Non-pigmented ciliary epithelial cell (primary cell): ENCODE data around the gene IGFBP6.

ENCODE experiments used
- DNase-seq: peaks from one replicate; pipeline ENCODE4 v3.0.0-alpha.2; 2010; ENCODE audit warnings: low read depth

IGFBP6 gene

DNA sequence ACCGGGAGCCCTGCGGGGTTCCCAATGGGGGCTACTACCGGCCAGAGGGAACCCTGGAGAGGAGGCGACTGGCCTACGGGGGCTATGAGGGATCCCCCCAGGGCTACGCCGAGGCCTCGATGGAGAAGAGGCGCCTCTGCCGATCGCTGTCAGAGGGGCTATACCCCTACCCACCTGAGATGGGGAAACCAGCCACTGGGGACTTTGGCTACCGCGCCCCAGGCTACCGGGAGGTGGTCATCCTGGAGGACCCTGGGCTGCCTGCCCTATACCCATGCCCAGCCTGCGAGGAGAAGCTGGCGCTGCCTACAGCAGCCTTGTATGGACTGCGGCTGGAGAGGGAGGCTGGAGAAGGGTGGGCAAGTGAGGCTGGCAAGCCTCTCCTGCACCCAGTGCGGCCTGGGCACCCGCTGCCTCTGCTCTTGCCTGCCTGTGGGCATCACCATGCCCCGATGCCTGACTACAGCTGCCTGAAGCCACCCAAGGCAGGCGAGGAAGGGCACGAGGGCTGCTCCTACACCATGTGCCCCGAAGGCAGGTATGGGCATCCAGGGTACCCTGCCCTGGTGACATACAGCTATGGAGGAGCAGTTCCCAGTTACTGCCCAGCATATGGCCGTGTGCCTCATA, 37.9 kb upstream of the IGFBP6 start:
- no peak for DNase-seq

DNA sequence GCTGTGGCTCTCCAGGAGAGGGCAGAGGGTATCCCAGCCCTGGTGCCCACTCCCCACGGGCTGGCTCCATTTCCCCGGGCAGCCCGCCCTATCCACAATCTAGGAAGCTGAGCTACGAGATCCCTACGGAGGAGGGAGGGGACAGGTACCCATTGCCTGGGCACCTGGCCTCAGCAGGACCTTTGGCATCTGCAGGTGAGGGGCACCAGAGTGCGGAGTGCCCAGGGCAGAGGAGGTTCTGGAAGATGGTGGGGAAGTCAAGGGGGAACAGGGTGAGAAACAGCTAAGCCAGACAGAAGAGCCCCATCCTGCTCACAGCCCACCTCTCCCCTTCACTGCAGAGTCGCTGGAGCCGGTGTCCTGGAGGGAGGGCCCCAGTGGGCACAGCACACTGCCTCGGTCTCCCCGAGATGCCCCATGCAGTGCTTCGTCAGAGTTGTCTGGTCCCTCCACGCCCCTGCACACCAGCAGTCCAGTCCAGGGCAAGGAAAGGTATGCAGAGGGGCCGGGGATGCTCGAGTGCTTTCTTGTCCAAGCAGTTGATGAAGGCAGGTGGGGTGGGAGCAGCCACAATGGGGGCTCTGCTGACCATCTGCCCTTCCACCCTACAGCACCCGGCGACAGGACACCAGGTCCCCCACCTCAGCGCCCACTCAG, 37.3 kb upstream of the IGFBP6 start:
- no peak for DNase-seq

DNA sequence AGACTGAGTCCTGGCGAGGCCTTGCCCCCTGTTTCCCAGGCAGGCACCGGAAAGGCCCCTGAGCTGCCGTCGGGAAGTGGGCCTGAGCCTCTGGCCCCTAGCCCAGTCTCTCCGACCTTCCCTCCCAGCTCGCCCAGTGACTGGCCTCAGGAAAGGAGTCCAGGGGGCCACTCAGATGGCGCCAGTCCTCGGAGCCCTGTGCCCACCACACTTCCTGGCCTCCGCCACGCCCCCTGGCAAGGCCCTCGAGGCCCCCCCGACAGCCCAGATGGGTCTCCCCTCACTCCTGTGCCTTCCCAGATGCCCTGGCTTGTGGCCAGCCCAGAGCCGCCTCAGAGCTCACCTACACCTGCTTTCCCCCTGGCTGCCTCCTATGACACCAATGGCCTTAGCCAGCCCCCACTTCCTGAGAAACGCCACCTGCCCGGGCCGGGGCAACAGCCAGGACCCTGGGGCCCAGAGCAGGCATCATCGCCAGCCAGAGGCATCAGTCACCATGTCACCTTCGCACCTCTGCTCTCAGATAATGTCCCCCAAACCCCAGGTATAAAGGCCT, 36.7 kb upstream of the IGFBP6 start:
- no peak for DNase-seq

DNA sequence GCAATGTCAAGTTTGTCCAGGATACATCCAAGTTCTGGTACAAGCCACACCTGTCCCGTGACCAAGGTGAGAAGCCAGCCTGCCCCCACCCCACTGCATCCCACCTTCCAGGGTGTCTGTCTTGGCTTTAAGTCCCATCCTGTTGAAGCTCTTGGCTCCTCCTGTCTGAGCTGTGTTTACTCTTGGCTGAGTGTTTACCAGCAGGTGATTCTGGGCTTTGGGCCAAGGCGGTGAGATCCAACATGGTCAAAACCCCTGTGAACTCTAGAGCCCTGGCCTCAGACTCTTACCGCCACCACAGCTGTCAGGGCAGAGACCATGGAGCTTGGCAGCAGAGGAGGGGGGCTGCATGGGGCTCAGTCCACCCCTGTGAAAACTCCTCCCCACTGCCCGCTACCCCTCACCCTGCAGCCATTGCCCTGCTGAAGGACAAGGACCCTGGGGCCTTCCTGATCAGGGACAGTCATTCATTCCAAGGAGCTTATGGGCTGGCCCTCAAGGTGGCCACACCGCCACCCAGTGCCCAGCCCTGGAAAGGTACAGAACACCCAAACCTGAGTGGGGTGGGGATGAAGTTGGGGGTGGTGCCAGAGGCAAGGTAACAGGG, 36.0 kb upstream of the IGFBP6 start:
- no peak for DNase-seq

DNA sequence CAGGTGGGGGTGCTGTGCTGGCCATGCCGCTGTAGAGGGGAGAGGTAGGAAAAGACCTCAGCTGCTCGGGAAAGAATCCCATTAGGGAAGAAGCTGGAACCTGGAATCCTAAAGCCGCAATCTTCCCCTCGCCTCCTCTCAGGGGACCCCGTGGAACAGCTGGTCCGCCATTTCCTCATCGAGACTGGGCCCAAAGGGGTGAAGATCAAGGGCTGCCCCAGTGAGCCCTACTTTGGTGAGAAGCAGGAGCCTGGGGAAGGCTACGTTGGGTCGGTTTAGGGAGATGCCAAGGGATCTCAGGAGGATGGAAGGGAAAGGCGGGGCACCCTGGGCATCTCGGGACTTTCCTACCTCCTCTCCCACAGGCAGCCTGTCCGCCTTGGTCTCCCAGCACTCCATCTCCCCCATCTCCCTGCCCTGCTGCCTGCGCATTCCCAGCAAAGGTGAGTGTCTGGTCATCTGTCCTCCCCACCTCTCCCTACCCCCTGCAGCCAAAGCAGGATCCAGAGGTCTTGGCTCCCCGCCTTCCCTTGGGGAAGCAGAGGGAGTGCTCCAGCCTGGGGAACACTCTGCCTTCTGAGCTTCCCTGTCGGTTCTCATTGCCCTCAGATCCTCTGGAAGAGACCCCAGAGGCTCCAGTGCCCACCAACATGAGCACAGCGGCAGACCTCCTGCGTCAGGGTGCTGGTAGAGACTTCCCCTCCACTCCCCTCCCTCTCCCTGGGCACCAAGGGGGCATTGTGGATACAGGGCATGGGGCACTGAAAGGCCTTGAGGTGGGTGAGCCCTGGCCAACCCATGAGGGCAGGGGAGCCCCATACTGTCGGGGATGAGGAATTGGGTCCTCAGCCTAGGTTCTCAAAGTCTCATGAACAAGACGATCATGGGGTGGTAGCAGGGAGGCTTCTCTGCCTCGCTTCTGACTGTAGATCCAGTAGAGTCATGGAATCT, 35.2 kb upstream of the IGFBP6 start:
- no peak for DNase-seq

DNA sequence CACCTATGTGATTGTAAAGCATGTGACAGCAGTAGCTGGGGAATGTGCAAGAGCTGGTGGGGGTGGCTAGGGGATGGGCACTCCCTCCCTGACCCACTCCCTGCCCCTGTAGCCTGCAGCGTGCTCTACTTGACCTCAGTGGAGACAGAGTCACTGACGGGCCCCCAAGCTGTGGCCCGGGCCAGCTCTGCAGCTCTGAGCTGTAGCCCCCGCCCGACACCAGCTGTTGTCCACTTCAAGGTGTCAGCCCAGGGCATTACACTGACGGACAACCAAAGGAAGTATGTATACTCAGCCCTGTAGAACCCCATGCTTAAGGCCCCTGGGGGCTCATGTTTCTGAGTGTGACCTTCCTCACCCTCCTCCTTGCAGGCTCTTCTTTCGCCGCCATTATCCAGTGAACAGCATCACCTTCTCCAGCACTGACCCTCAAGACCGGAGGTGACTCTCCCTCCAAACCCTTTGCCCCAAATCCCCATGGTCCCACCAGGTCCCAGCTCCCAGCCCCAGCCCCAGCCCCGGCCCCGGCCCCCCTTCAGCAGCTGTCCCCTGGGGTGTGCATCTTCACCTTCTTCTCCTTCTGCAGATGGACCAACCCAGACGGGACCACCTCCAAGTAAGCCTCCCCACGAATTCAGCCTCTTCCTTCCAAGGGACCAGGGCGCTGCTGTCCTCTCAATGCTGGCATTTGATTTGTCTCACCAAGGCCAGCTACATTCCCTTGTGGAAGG, 34.3 kb upstream of the IGFBP6 start:
- no peak for DNase-seq

DNA sequence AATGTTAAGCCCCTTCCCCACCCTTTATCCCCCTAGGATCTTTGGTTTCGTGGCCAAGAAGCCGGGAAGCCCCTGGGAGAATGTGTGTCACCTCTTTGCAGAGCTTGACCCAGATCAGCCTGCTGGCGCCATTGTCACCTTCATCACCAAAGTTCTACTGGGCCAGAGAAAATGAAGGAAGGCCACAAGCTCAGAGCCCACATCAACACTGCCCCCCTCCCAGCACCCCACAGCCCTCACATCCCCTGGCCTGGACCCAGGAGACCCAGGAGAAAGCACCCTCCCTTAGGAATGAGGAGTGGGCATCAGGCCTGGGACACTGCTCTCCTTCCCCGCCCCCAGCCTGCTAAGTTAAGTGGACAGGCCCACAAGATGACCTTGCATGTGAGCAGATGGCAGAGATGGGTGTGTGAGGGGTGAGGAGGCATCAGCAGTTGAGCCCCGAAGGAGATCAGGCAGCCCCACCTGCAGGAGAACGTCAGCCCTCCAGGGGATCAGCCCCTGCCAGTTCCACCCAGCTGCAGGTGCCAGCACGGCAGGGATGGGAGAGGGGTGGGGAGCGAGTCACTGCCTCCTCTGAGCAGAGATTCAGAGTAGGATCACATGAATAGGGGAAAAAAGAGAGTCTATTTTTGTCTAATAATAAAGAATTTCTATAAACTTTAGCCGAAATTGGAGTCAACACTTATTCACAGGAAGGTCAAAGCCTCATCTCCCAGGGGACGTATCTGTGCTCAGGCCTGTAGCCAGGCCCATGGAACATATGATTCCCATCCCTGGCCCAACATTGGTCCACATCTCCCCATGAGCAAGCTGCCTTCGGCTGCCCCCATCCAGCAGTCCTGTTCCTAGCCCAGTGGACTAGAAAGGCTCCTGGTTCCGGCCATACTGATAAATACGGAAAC, 33.5 kb upstream of the IGFBP6 start:
- DNase-seq, result no peak

DNA sequence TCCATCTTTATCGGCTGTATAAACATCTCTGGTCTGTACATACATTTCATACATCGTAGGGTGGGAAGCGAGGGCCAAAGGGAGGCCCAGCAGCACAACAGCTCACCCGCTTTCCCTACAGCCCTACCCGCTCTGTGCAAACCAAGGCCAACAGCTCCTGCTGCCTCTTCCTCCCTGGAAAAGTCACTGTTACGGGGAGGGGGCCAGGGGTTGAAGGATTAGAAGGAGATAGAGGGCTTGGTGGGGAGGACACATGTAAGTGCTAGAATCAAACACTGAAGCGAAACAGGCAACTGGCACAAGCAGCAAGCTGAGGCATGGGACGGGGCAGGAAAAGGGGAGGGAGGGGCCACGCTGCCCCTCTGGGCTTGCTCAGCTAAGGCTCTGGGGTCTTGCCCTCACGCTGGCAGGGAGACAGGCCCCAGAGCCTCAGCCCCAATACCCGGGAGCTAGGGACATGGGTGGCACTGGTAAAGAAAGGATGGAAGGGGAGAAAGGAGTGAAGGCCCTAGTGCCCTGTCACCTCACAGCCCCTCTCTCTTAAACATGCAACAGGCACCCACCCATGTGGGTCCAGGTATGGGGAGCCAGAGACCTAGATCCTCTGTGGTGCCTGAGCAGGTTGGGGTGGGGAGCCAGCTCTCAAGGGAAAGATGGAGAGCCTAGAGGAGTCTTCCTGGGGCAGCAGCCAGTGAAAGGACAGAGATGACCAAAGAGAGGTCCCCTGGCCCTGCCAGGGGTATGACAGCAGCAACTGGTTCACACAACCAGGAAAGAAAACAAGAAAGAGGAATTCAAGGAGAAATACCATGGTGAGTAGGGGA, 32.6 kb upstream of the IGFBP6 start:
- no peak for DNase-seq

DNA sequence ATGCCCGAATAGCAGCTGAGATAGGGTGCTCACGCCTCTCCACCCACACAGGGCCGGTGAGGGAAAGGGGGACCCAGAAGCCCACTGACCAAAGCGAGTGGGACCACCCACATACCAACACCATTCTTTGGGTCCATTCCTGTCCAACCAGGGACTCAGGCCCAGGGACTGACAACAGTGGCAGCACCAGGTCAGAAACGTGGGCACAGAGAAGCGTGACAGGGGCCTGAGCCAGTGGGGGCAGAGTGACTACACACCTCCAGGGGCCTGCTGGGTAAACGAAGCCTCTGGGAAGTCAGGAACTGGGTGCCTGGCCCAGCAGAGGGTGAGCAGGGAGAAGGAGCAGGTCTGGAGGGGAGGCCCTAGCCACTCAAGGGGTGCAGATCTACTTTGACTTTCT, 32.0 kb upstream of the IGFBP6 start:
- DNase-seq, result no peak

DNA sequence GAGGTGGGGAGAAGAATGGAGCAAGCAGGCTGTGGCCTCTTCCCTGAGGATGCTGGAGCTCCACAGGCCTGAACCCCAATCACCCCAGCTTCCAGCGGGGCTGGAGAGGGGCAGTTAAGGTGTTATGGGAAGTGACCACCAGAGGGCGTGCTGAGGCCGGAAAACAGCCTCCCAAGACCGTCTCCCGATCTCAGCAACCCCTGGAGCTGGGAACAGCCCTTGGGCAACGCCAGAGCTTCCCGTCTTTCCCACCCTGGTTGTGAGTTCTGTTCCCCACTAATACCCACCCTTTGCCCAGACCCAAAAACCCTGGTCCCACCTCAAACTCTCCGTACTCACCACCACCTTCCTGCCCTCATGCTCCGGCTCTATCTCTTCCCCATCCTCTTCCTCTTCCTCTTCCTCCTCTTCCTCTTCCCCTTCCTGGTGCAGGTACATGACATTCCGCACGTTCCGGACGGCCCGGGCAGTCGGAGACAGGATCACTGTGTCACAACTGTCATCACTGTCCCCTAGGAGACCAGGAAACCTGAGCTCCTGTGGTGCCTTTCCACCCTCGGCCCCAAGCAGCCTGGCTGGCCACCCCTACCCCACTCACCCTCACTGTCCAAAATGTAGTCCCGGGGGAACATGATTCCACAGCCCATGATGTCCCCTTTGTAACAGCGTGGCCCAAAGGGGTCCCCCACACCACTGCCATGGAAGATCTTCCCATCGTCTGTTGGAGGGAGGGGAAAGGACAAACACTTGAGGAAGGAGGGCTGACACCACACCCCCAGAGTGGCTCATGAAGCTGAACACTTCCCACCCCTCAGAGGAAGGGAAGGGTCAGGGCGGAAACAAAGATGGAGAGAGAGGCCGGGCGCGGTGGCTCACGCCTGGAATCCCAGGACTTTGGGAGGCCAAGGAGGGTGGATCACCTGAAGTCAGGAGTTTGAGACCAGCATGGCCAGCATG, 31.2 kb upstream of the IGFBP6 start:
- no peak for DNase-seq

DNA sequence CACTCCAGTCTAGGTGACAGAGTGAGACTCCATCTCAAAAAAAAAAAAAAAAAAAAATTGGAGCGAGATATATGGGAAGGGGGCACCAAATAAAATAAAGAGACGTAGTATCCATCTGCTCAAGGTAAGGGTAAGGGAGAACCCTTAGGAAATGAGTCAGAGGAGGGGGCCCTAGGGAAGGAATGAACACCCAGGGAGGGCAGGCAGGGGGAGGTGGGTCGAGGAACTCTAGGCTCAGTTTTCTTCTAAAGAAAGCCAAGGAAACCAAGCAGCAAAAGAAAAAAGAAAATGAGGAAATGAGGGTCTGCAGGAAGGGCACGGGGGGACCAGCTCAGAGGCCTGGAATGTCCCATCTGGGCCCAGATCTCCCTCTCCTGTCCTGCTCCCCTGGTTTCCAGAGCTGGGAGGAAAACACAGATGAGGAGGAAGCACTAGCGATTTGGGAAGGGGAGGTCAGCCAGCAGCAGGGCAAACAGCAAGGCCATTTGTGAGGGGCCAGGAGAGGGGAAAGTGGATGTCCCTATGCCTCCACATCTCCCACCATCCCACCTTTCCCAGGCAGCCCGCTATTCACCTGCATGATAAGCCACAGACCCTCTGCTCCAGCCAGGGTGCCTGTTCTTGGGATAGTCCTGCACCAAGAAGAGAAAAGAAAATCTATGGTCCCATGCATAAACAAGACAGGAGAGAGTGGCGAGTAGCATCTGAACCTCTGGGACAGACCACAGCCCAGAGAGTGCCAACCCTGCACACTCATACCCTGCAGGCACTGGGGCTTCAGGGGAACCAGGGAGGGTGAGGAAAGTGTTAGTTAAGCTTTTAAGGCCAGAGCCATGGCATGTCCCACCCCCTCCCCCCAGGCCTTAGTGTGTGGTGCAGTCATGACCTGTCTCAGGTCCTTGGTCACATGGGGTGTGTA, 30.1 kb upstream of the IGFBP6 start:
- DNase-seq, result no peak

DNA sequence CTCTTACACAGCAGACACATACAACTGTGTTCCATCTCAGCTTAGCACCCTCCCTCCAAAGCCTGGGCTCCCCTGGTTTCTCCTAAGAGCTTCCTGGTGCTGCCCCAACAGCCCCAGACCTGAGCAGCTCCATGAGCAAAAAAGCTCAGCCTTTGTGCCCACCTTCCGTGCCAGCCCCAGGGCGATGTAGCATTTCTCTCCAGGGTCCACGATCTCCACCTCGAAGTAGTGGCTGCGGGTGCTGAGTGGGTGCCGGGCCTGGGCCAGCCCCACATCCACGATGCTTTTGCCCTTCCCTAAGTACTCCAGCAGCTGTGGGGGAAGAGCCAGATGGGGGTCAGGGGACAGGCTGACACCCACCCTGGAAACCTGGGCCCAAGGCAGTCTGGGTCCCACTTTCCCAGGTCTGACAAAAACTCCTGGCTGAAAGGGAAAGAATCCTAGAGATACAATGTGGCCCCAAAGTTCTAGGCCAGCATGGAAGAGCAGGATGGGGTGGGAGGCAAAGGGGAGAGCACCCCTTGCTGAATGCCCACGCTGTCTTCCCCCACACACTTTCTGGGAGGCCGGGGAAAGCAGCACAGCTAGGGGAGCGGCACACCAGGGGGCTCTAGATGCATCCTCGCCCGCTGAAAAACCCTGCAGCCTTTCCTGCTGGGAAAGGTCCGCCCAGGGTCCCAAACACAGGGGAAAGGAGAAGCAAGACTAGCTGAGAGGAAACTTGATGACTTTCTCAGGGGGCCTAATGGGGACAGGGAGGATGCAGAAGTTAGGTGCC, 29.3 kb upstream of the IGFBP6 start:
- no peak for DNase-seq

DNA sequence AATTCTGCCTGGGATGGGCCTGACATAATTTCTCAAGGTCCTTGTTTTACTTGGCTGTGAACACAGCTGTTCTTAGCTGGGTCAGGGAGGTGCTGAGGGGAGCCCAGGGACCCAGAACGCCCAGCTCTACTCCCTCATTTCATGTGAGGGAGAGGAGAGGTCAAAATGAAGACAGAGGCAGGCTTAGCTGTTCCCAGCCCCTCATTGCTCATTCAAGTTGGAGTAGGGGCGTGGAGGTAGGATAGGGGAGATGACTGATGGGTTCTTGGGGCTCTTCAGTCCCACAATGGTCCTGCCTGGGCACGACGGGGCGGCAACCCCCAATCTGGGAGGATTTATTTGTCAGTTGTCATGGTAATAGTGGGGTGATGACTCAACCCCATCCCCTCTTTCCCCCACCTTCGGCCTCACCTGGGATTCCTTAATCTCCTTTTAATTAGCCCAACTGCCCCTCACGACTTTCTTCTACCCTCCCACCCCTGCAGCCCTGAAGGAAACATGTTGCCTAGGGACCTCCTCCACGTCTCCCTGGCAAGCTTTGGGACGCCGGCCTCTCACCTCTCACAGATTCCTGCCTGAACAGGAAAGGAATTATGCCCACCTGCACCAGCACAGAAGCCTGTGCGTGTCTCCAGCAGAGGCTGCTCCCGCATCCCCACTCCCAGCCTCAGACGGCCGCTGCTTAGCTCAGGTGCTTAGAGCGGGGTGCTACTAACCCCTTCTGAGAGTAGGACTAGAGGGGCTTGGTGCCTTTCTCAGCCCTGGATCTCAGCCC, 28.5 kb upstream of the IGFBP6 start:
- no peak for DNase-seq

DNA sequence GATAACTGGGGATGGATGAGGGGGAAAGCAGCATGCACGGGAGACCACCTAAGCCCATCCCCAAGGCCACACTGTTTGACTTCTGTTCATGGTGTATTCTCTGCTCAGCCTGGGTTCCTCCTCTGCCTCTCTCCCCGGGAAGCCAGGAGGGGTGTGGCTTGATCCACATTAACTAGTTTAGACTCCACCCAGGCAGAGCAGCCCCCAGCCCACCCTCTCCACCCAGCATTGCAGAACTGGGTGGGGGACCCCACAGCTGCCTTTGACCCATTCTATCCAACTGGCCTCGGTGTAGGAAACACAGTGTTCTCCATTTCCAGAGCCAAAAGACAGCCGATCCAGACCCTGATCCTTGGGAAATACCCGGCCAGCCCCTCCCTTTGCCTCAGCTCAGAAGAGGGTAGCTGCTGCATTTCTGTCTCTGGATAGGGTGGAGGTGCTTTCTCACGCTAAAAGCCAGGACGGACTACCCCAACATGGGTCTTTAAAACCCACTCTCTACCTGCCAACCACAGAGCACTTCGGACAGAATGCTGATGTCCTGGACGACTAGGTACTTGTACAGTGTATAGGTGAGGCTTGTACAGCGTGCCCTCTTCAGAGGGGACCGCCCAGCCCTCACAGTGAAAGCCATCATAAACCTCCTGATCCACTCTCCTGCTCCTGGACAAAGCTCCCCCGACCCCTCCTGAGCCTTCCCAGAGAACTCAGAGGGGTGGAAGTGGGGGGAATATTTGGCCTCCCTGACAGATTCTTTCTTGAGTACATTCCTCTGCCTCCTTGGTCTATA, 27.7 kb upstream of the IGFBP6 start:
- no peak for DNase-seq
